Stimulated activated CD4-positive, alpha-beta T cell treated with anti-CD3 and anti-CD28 coated beads, Interleukin-2, amount 100 ng/mL, for 4 hours (primary cell): ENCODE results near the gene KCNE2.

ENCODE experiments used
- DNase-seq: peaks from one replicate; pipeline ENCODE4 v3.0.0-alpha.2; 2020; ENCODE audit warnings: low read depth

The KCNE2 gene

GRCh38 chr21:34363733-34364132 is at the start of gene KCNE2:
Gene KCNE2 (plus strand): TSS chr21:34364006. CDS start chr21:34370479, 6,473 bp downstream.
- no peak for DNase-seq

- DNase-seq: no peak
Measured at GRCh38 chr21:34319585-34319984, 44.2 kb upstream of the KCNE2 start.

- no peak for DNase-seq
Measured at GRCh38 chr21:34320011-34320410, 43.8 kb upstream of the KCNE2 start.

GRCh38 chr21:34330055-34330454 is 33.8 kb upstream of the KCNE2 start:
- no peak for DNase-seq

- no peak for DNase-seq
Measured at GRCh38 chr21:34331726-34332125, 32.1 kb upstream of the KCNE2 start.

- no peak for DNase-seq
Measured at GRCh38 chr21:34332347-34332746, 31.5 kb upstream of the KCNE2 start.

GRCh38 chr21:34333121-34333739 is 30.6 kb upstream of the KCNE2 start:
- DNase-seq: no peak

- DNase-seq: no peak
Measured at GRCh38 chr21:34335316-34335715, 28.5 kb upstream of the KCNE2 start.

GRCh38 chr21:34336245-34336644 is 27.6 kb upstream of the KCNE2 start:
- DNase-seq: no peak

- no peak for DNase-seq
Measured at GRCh38 chr21:34336756-34337391, 26.9 kb upstream of the KCNE2 start.

- no peak for DNase-seq
Measured at GRCh38 chr21:34337741-34338140, 26.1 kb upstream of the KCNE2 start.

GRCh38 chr21:34338226-34338625 is 25.6 kb upstream of the KCNE2 start:
- DNase-seq: no peak

- DNase-seq: no peak
Measured at GRCh38 chr21:34340061-34340460, 23.7 kb upstream of the KCNE2 start.

GRCh38 chr21:34342476-34342875 is 21.3 kb upstream of the KCNE2 start:
- no peak for DNase-seq

- DNase-seq: no peak
Measured at GRCh38 chr21:34343347-34343746, 20.5 kb upstream of the KCNE2 start.

- DNase-seq: no peak
Measured at GRCh38 chr21:34343838-34344381, 19.9 kb upstream of the KCNE2 start.

- no peak for DNase-seq
Measured at GRCh38 chr21:34344584-34344983, 19.2 kb upstream of the KCNE2 start.

GRCh38 chr21:34345091-34345871 is 18.5 kb upstream of the KCNE2 start:
- no peak for DNase-seq

- DNase-seq: no peak
Measured at GRCh38 chr21:34345892-34346291, 17.9 kb upstream of the KCNE2 start.

- DNase-seq: no peak
Measured at GRCh38 chr21:34348890-34349519, 14.8 kb upstream of the KCNE2 start.

GRCh38 chr21:34351786-34352241 is 12.0 kb upstream of the KCNE2 start:
- DNase-seq: no peak

- no peak for DNase-seq
Measured at GRCh38 chr21:34352556-34352955, 11.2 kb upstream of the KCNE2 start.
